HFFc6 (cell line): ENCODE results near the gene SCN9A. TPM values are rescaled to one million over a fixed set of nuclear protein-coding genes. Genes with fewer than 3 reads are reported as not detected.
"Not testable (repeated sequence)": the region's sequence is repeated elsewhere in the genome, so short reads cannot be mapped to it uniquely, and the experiment has no call there.

Experiments used
- DNase-seq: peaks from one replicate; pipeline ENCODE4 v3.0.0-alpha.2; 2018
- H3K27ac Mint-ChIP-seq: 2 replicates; pipeline ENCODE4 v1.8.0; 2020; ENCODE audit warnings: mild to moderate bottlenecking, mixed read lengths
- H3K27me3 Mint-ChIP-seq: 2 replicates; pipeline ENCODE4 v1.8.0; 2021; ENCODE audit warnings: mild to moderate bottlenecking, moderate library complexity, mixed read lengths; ENCODE audit not compliant: insufficient read depth
- H3K36me3 Mint-ChIP-seq: 2 replicates; pipeline ENCODE4 v1.8.0; 2021; ENCODE audit warnings: low read depth, mixed read lengths
- H3K4me1 Mint-ChIP-seq: 2 replicates; pipeline ENCODE4 v1.8.0; 2020; ENCODE audit warnings: low read depth, mixed read lengths
- H3K4me3 Mint-ChIP-seq: 2 replicates; pipeline ENCODE4 v1.8.0; 2020; ENCODE audit warnings: mild to moderate bottlenecking, moderate library complexity, mixed read lengths
- H3K9me3 Mint-ChIP-seq: 2 replicates; pipeline ENCODE4 v1.8.0; 2020; ENCODE audit warnings: mild to moderate bottlenecking, mixed read lengths
- total RNA-seq, 6 experiments: library from RNA; stranded (reverse); fragmentation: NEBNext Ultra II Directional; extraction: Animal tissue kit (Norgen Biotek cat#: 25700); gene quantifications; 2 replicates in 1 of 6; 3 replicates in 5 of 6; pipeline ENCODE4 v1.2.3, GENCODE V29; 2021
- TF ChIP-seq, protein P1 (sequence below): fragments of 200-600 bp; sonication (generic); IDR thresholded peaks from 2 replicates; pipeline ENCODE4 v1.5.0; 2021; ENCODE audit warnings: antibody characterized with exemption, mild to moderate bottlenecking

Gene SCN9A
- total RNA-seq, 6 experiments from 2014 or later, result 41.1 to 66.1 (median 55.8) TPM

GRCh38 chr2:166365239-166365638 is 10.5 kb downstream of the SCN9A start:
- Mint-ChIP-seq H3K27me3 (no peaks in the 10 kb centered on the region; the same call in 1 of the 2 replicates), H3K36me3 (peaks cover 16% of the 10 kb centered on the region; the same call in 1 of the 2 replicates), H3K4me1 (peaks cover 71% of the 10 kb centered on the region), H3K27ac (no peak overlapping the region; the same call in 1 of the 2 replicates), H3K9me3 (no peaks in the 10 kb centered on the region), H3K4me3 (no peak overlapping the region)
- DNase-seq, result no peak
- TF ChIP-seq, protein P1, sequence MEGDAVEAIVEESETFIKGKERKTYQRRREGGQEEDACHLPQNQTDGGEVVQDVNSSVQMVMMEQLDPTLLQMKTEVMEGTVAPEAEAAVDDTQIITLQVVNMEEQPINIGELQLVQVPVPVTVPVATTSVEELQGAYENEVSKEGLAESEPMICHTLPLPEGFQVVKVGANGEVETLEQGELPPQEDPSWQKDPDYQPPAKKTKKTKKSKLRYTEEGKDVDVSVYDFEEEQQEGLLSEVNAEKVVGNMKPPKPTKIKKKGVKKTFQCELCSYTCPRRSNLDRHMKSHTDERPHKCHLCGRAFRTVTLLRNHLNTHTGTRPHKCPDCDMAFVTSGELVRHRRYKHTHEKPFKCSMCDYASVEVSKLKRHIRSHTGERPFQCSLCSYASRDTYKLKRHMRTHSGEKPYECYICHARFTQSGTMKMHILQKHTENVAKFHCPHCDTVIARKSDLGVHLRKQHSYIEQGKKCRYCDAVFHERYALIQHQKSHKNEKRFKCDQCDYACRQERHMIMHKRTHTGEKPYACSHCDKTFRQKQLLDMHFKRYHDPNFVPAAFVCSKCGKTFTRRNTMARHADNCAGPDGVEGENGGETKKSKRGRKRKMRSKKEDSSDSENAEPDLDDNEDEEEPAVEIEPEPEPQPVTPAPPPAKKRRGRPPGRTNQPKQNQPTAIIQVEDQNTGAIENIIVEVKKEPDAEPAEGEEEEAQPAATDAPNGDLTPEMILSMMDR, result no peak

DNA sequence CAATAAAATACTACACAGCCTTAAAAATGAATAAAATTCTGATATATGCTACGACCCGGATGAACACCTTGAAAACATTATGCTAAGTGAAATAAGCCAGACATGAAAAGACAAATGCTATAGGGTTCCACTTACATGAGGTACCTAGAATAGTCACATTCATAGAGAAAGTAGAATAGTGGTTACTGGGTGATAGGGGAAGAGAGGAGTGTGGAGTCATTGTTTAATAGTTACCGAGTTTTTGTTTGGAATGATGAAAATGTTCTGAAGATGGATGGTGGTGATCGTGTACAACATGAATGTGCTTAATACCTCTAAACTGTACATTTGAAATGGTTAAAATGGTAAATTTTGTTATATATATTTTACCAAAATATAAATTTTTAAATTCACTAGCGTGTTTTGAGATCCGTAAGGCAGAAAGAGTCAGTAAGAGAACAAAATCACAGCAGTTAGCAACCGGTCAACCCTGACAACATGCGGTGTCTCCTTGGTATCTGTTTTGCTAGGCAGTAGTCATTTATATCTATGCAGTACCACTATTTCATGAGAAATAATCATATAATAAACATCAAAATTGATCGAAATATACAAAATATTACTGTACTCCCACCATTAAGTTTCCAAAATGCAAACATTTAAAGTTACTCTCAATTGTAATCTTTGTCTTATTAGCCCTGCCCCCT is 11.1 kb downstream of the SCN9A start:
- no peaks in the 10 kb centered on the region for H3K9me3 Mint-ChIP-seq

GRCh38 chr2:166361351-166362153 is 14.2 kb downstream of the SCN9A start:
- H3K36me3 Mint-ChIP-seq, result peaks cover 12% of the 10 kb centered on the region; the same call in 1 of the 2 replicates
- peak overlapping the region; percentile 79 for H3K27ac Mint-ChIP-seq
- TF ChIP-seq, protein P1, result peak; percentile 81
- H3K9me3 Mint-ChIP-seq, result no peaks in the 10 kb centered on the region
- H3K27me3 Mint-ChIP-seq, result no peaks in the 10 kb centered on the region
- DNase-seq, result peak; percentile 51
- peaks cover 73% of the 10 kb centered on the region for H3K4me1 Mint-ChIP-seq
- H3K4me3 Mint-ChIP-seq, result peak overlapping the region; percentile 49

More for the DNA sequence above, 11.1 kb downstream of the SCN9A start:
- no peaks in the 10 kb centered on the region; the same call in 1 of the 2 replicates for H3K27me3 Mint-ChIP-seq
- H3K4me1 Mint-ChIP-seq, result peaks cover 72% of the 10 kb centered on the region
- H3K36me3 Mint-ChIP-seq, result peaks cover 16% of the 10 kb centered on the region; the same call in 1 of the 2 replicates
- TF ChIP-seq, protein P1, result no peak
- peak overlapping the region; percentile 6; the same call in 1 of the 2 replicates for H3K4me3 Mint-ChIP-seq
- no peak for DNase-seq
- H3K27ac Mint-ChIP-seq, result peak overlapping the region; percentile 59; the same call in 1 of the 2 replicates

DNA sequence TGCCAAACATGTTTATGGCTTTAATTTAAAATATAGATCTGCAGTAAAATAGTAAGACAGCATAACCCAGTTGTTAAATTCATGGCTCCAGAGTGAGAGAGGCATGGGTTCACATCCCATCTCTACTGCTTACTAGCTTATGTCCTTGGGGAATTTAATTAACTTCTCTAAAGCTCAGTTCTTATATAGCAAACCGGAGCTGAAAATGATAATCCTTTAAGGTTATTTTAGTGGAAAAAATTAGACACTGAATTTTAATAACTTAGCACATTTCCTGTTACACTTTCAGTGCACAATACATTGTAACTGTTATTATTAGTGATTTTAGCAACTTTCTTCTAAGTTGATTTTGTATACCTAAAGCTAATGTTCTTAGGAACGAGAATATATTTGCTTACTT is 14.8 kb downstream of the SCN9A start:
- no peaks in the 10 kb centered on the region for H3K27me3 Mint-ChIP-seq
- no peak overlapping the region for H3K27ac Mint-ChIP-seq

DNA sequence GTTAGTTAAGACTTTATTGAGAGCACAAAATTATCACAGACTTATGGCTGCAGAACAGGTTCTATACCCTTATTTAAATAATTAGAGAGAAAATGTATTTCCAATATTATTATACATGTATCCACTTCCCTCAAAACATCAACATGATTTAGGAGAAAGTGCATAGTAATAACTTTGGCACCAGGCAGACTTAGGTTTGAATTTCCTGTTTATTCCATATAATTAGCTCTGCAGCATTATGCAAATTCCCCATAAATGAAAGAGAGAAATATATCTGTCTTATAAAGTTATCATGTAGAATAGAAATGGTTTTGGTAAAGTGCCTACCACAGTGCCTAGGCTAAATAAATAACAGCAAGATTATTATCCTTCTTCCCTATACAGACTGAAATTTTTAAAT is 15.3 kb downstream of the SCN9A start:
- no peaks in the 10 kb centered on the region for H3K27me3 Mint-ChIP-seq
- peaks cover 12% of the 10 kb centered on the region; the same call in 1 of the 2 replicates for H3K36me3 Mint-ChIP-seq
- TF ChIP-seq, protein P1, result no peak
- H3K27ac Mint-ChIP-seq, result no peak overlapping the region
- DNase-seq, result no peak
- H3K4me3 Mint-ChIP-seq, result no peak overlapping the region
- H3K9me3 Mint-ChIP-seq, result no peaks in the 10 kb centered on the region
- H3K4me1 Mint-ChIP-seq, result peaks cover 68% of the 10 kb centered on the region

More for the DNA sequence above, 14.8 kb downstream of the SCN9A start:
- H3K4me1 Mint-ChIP-seq, result peaks cover 73% of the 10 kb centered on the region
- no peak for DNase-seq
- TF ChIP-seq, protein P1, result no peak
- peaks cover 12% of the 10 kb centered on the region; the same call in 1 of the 2 replicates for H3K36me3 Mint-ChIP-seq
- H3K4me3 Mint-ChIP-seq, result no peak overlapping the region
- H3K9me3 Mint-ChIP-seq, result no peaks in the 10 kb centered on the region

DNA sequence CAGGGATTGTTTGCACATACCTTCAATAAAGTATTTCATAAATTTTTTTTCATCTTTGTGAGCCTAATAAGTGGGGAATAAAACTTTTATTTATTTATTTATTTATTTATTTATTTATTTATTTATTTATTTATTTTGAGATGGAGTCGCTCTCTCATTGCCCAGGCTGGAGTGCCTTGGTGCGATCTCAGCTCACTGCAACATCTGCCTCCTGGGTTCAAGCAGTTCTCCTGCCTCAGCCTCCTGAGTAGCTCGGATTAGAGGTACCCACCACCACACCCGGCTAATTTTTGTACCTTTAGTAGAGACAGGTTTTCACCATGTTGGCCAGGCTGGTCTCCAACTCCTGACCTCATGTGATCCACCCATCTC is 17.8 kb downstream of the SCN9A start:
- not testable (repeated sequence) for H3K9me3 Mint-ChIP-seq
- H3K36me3 Mint-ChIP-seq, result peaks cover 13% of the 10 kb centered on the region; the same call in 1 of the 2 replicates

More for the DNA sequence above, 17.8 kb downstream of the SCN9A start:
- not testable (repeated sequence) for DNase-seq, H3K27me3 Mint-ChIP-seq, H3K4me3 Mint-ChIP-seq, H3K27ac Mint-ChIP-seq
- peaks cover 56% of the 10 kb centered on the region for H3K4me1 Mint-ChIP-seq
